MM.1S (cell line): Measurements from ENCODE around the gene TUSC7.

Source experiments
- CTCF ChIP-seq: fragments of 300-600 bp; sonication (generic); IDR thresholded peaks from 2 replicates; pipeline ENCODE4 v1.5.1; 2016; ENCODE audit warnings: antibody characterized with exemption, low read length, mixed read lengths
- EZH2phosphoT487 ChIP-seq: fragments of 300-600 bp; sonication (generic); IDR thresholded peaks from 2 replicates; pipeline ENCODE4 v1.6.1; 2018; ENCODE audit warnings: antibody characterized with exemption, low read length

DNA sequence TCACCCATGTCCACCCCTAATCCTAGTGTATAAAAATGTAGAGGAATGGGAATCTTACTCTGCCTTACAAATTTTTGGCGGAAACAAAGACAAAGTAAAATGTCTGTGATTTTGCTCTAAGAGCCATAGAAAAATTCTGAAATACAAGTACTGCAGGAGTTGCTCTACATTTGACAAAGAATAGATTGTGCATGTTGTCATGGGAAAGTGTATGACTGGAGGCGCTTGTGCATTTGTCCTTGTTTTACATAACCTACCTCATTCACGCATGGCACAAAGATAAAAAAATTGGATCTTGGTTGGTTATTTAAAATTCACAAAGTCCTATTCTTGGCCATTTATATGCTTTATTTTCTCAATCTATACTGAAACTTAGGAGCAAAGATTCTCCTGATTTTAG lies 2.0 kb upstream of the TUSC7 start:
- TF ChIP-seq CTCF, result no peak
- TF ChIP-seq EZH2phosphoT487, result no peak
